T47D (cell line): ENCODE results near the gene ACER2.
"Not testable (repeated sequence)": the region's sequence is repeated elsewhere in the genome, so short reads cannot be mapped to it uniquely, and the experiment has no call there.

Experiments
- DNase-seq, 2 experiments: peaks; one replicate each; pipeline versions ENCODE4 v3.0.0 to v3.0.0-alpha.2; 2011 to 2012; ENCODE audit warnings: low read depth in 1 of 2, low spot score in 1 of 2
- JUND ChIP-seq: IDR thresholded peaks from 2 replicates; pipeline ENCODE4 v1.6.1; 2012; ENCODE audit warnings: low read depth
- in situ Hi-C: cut with HindIII; loops from 2 replicates; pipeline ENCODE4 v1.10.0; 2016; ENCODE audit warnings: low sequenced_read_pairs, low pct_unique_long_range_greater_than_20kb

Gene ACER2

GRCh38 chr9:19385786-19386501 is 22.9 kb upstream of the ACER2 start:
- DNase-seq, result no peak
- in situ Hi-C loops, result no loop called here
- no peak for TF ChIP-seq JUND

- in situ Hi-C loops, result no loop called here
- no peak for DNase-seq
- TF ChIP-seq JUND, result no peak
Observed at GRCh38 chr9:19386502-19387044, 22.2 kb upstream of the ACER2 start.

- TF ChIP-seq JUND, result no peak
- in situ Hi-C loops, result no loop called here
Observed at GRCh38 chr9:19387317-19387716, 21.5 kb upstream of the ACER2 start.

GRCh38 chr9:19389539-19389938 is 19.3 kb upstream of the ACER2 start:
- in situ Hi-C loops, DNase-seq: not testable (repeated sequence)

More at GRCh38 chr9:19387317-19387716, 21.5 kb upstream of the ACER2 start:
- DNase-seq, result no peak

GRCh38 chr9:19397845-19398244 is 11.0 kb upstream of the ACER2 start:
- no peak for TF ChIP-seq JUND
- in situ Hi-C loops, result no loop called here
- no peak for DNase-seq

GRCh38 chr9:19403231-19403630 is 5.6 kb upstream of the ACER2 start:
- DNase-seq, result not testable (repeated sequence)

GRCh38 chr9:19404283-19405075 is 4.3 kb upstream of the ACER2 start:
- peak in 1 of 2 experiments; percentile 77 for DNase-seq
- 0 out of 2 replicates have a peak, but pooled peaks have one; percentile 13 for TF ChIP-seq JUND
- in situ Hi-C loops, result no loop called here

More at GRCh38 chr9:19403231-19403630, 5.6 kb upstream of the ACER2 start:
- in situ Hi-C loops, result not testable (repeated sequence)

- DNase-seq, result no peak
- no peak for TF ChIP-seq JUND
- in situ Hi-C loops, result no loop called here
Observed at GRCh38 chr9:19405771-19406170, 3.0 kb upstream of the ACER2 start.

GRCh38 chr9:19408316-19408692 is 505 bp upstream of the ACER2 start:
- in situ Hi-C loops, result no loop called here
- no peak for TF ChIP-seq JUND
- DNase-seq, result no peak

- no peak for TF ChIP-seq JUND
- in situ Hi-C loops, result no loop called here
- DNase-seq, result no peak
Observed at GRCh38 chr9:19409401-19410194, 789 bp downstream of the ACER2 start.

- in situ Hi-C loops, result no loop called here
- no peak for TF ChIP-seq JUND
- no peak for DNase-seq
Observed at GRCh38 chr9:19410195-19410503, 1.3 kb downstream of the ACER2 start.

GRCh38 chr9:19410594-19410993 is 1.8 kb downstream of the ACER2 start:
- no peak for DNase-seq
- in situ Hi-C loops, result no loop called here

More at GRCh38 chr9:19410594-19410993, 1.8 kb downstream of the ACER2 start:
- TF ChIP-seq JUND, result no peak
